GF-D8 (cell line): ENCODE results near the gene P2RX1.
A peak's percentile ranks its signal among the peaks of the same experiment; 100 is the strongest.

ENCODE experiments used
- DNase-seq: peaks from one replicate; lab custom pipeline; 2025; lab: John Stamatoyannopoulos, UW

P2RX1 gene

DNA sequence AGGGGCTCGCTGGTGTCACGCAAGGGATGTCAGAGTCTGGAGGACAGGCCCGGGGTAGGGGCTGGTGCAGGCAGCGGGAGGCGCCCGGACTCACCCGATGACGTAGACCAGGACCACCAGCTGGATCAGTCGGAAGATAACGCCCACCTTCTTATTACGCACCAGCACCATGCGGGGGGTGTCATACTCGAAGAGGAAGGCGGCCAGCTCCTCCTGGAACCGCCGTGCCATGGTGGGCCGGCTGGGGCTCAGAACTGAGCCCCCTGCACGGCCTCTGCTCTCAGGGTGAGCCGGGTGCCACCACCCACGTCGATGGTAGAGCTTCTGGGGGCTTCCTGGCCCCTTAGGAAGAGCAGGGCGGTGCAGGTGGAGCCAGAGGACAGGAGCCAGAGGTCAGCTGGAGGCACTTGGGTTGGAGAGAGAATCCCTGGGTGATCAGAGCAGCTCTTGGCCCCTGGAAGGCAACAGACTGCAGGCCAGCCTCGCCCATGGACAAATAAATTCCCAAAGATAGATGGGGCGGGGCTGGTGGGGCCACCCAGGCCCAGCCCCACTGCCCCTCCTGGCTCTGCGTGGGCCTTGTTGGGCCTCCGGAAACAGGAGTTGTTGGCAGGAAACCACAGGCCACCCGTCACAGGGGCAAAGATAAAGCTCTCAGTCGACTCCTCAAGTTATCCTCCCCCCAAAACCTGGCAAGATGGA lies at the start of gene P2RX1:
P2RX1 (minus strand) TSS at position 471 of the 702 bp plus-strand sequence; CDS start at position 231, 240 bp downstream.
- peak; percentile 75 for DNase-seq

DNA sequence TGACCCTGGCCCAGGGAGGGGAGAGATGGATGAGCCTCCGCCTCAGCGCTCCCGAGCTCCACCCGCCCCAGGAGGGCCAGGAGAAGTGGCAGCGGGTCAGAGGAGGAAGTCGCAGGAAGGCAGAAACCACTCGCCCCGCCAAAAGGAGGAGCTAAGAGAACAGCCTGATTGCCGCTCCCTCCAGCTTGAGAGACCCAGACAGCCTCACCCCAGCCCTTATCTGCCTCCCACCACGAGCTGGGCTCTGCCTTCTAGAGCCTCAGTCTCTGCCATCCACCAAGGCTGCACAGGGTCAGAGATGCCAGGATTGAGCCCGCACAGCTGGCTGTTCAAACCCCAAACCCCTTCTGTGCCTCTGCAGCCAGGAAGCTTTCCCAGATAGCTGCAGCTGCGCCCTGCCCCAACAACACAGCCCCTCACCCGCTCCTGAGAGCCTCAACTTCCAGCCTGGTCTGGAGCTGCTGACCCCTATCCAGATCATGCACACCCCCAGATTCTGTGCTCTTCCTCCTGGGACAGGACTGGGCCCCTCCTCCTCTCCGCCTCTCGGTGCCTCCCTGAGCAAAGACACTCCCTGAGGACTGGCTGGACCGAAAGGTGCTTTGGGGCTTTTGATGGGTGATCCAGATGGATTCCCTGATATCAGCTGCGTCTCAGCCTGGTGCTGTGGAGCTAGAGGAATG lies 49.0 kb upstream of the P2RX1 start:
- peak; percentile 73 for DNase-seq

DNA sequence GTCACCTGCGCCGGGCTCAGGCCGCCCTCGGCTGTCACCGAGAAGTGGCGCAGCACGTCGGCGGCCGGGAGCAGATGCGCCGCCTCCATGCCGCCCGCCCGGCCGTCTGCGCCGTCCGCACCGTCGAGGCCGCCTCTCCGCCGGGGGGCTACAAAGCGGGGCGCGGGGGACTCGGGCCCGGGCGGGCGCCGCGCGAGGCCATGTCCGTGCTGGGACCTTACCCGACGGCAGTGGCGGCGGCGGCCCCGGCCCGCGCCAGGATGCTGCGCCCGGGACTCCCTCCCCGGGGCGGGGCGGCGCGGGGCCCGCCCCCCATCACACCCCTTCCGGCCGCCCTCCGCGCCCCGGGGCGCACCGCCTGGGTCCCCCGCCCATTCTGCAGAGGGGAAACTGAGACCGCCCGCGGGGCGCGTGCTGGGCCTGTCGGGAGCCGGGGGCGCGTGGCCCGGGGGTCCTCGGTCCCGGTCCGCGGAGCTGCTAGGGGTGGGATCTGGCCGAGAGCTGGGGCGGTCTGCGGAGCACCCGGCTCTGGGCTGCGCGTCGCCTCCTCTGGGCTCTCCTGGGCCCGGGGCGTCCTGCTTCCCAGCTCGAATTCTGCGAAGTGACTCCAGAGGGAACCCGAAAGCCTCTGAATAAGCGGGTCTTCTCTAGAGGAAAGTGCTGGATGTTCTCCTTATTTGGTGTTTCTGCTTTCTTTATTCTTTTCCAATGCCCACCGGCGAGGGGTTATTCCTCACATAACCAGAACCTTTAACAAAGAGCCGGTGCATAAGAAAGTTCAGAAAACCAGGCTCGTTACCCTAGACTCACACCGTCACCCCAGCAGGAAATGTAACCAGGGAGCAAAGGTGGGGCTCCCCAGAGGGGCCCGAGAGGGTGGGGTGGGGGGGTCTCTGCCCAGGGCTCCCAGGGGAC lies 48.2 kb upstream of the P2RX1 start, which contains the start of gene ATP2A3:
ATP2A3 (minus strand) TSS at position 235 of the 915 bp plus-strand sequence; CDS start at position 89, 146 bp downstream.
- no peak for DNase-seq

- DNase-seq: peak; percentile 76
These were observed 47.3 kb upstream of the P2RX1 start for GRCh38 chr17:3963237-3964201.

DNA sequence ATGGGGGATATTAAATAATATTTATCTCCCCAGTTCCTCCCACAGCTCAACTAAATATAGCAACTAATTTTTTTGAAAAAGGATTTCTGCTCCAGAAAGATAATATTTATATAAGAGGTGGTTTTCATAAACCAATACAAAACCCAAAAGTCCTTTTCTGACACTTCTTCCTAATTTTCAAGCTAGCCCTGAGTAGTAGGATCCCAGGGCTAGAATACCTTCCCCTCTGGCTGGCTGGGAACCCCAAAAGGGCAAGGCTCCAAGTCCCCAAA lies 46.6 kb upstream of the P2RX1 start:
- DNase-seq: no peak

- no peak for DNase-seq
These were observed 46.1 kb upstream of the P2RX1 start for GRCh38 chr17:3962217-3962964.

DNA sequence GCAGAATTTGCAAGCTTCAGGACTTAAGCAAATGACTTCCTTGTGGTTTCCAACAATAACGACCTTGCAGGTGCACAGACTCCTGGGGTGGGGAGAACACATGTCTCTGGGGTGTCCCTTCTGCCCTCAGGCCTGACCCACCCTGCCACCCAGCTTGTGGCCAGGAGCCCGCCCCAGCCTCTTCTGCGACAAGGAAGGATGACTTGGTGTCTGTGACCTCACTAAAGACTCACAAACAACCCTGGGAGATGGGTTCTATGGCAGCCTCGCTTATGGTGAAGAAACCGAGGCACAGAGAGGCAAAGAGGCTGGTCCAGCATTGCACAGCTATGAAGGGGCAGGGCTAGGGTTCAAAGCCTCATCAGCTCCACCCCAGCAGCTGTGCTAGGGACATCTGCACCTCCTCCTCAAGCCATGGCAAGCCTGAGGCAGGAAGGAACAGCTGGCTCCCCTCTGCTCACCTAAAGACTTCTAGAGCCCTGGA lies 45.3 kb upstream of the P2RX1 start:
- peak; percentile 91 for DNase-seq

- DNase-seq: peak; percentile 68
These were observed 44.5 kb upstream of the P2RX1 start for GRCh38 chr17:3960764-3961163.

- no peak for DNase-seq
These were observed 43.8 kb upstream of the P2RX1 start for GRCh38 chr17:3959921-3960601.

DNA sequence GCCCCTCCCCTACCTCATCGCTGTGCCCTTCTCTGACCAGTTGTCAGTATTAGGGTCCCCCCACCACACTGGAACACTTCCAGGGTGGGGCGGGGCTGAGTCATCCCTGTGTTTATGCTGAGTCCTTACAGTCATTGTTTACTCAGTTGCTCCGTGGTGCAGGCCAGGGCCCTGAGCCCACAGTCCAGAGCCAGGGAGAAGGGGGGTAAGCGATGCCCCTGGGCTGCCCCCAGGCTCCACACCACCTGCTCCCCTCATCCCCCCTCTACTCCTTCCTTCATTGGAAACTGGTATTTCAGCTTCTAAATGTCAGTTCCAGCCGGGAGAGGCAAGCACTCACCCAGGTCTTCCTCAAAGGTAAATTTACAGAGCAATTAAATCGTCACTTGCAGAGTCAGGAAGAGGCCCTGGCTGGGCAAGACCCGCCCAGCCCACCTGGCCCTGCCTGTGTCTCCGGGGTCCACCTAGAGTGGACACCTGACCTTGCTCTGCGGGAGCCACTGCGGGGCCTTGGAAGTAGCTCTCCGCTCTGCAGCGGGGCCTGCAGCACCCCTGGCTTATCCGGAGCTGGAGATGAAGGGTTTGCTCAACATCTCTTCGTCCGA lies 43.1 kb upstream of the P2RX1 start:
- no peak for DNase-seq

- no peak for DNase-seq
These were observed 41.7 kb upstream of the P2RX1 start for GRCh38 chr17:3957735-3958599.

DNA sequence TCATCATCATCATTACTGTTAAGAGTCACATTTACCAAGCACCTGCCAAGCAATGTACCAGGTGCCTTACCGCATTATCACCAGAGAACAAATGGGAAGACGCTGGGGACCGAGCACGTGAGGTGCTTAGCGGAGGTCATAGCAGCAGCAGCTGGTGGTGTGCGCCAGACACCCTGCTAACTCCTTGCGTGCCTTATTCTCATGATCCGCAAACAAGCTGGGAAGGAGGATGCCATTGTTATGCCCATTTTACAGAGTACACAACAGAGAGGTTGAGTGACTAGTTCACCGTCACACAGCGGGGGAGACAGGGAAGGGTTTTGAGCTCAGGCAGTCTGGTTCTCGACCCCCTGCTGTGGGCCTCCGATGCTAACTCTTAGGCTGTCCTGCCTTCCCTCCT lies 40.7 kb upstream of the P2RX1 start:
- DNase-seq: no peak

GRCh38 chr17:3956327-3956957 lies 40.2 kb upstream of the P2RX1 start:
- DNase-seq: no peak

- no peak for DNase-seq
These were observed 39.4 kb upstream of the P2RX1 start for GRCh38 chr17:3955673-3955988.

- no peak for DNase-seq
These were observed 38.9 kb upstream of the P2RX1 start for GRCh38 chr17:3954976-3955672.

- DNase-seq: no peak
These were observed 37.8 kb upstream of the P2RX1 start for GRCh38 chr17:3954086-3954485.

- DNase-seq: no peak
These were observed 37.3 kb upstream of the P2RX1 start for GRCh38 chr17:3953542-3953941.

DNA sequence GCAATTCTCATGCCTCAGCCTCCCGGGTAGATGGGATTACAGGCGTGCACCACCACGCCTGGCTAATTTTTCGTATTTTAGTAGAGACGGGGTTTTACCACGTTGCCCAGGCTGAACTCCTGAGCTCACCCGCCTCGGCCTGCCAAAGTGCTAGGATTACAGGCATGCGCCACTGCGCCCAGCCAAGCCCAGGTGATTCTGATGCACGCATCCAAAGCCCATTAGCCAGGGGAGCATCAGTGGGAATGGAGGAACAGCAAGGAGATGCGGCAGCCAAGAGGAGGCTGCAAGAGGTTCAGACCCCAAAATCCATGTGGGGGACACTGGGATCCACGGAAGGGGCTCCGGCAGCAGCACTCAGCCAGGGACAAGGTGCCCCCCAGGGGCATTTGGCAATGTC lies 35.9 kb upstream of the P2RX1 start:
- no peak for DNase-seq
